Measurements from ENCODE around the gene KCNAB1.

- TF ChIP-seq POLR2A (IDR thresholded peaks at IDR 0.05), result no peak
- no peak for TF ChIP-seq CTCF (IDR thresholded peaks at IDR 0.05)
- TF ChIP-seq POLR2AphosphoS5 (IDR thresholded peaks at IDR 0.05; ENCODE audit: insufficient read depth in 1 of 2, low read depth in 1 of 2), result no peak
Observed at GRCh38 chr3:156547637-156548036, 427.3 kb downstream of the KCNAB1 start.
